Dedifferentiated amniotic fluid mesenchymal stem cell (primary cell): Measurements from ENCODE around the gene RPL13.
A peak's percentile ranks its signal among the peaks of the same experiment; 100 is the strongest.
"Not testable (repeated sequence)": the region's sequence is repeated elsewhere in the genome, so short reads cannot be mapped to it uniquely, and the experiment has no call there.

ENCODE experiments used
- DNase-seq: peaks from one replicate; pipeline ENCODE4 v3.0.0-alpha.2; 2016; ENCODE audit errors: extremely low spot score

Gene RPL13

DNA sequence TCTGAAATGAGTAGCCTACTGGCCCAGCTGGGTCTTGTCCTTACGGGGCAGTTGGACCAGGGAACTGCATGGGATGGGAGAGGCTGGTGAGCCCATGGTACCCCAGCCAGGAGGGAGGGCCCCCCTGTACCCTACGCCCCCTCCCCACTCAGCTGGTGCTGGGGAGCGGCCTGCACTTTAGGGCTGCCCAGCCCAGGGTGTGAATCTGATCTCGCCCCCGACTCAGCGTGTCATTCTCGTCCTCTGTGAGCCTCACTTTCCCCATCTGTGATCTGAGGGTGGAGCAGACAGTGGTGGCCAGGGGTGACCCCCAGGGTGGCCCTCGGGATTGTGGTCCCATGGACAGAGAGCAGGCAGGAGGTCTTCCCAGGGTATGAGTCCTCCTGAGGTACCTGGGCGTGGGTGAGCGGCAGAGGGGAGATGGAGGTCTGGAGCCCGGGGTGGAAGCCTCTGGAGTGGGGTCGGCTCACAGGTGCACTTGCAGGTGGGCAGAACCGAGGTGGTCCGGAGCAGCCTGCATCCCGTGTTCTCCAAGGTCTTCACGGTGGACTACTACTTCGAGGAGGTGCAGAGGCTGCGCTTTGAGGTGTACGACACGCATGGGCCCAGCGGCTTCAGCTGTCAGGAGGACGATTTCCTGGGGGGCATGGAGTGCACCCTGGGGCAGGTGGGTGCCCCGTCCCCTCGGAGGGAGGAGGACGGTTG is 16.7 kb downstream of the RPL13 start:
- DNase-seq, result no peak

DNA sequence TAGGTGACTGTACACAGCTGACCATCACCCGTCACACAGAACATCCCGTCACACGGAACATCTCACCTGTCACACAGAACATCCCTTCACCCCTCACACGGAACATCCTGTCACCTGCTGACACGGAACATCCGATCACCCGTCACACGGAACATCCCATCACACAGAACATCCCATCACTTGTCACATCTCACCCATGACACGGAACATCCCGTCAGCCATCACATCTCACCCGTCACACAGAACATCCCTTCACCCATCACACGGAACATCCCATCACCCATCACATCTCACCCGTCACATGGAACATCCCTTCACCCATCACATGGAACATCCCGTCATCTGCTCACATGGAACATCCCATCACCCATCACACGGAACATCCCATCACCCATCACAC is 18.9 kb downstream of the RPL13 start:
- DNase-seq, result no peak

DNA sequence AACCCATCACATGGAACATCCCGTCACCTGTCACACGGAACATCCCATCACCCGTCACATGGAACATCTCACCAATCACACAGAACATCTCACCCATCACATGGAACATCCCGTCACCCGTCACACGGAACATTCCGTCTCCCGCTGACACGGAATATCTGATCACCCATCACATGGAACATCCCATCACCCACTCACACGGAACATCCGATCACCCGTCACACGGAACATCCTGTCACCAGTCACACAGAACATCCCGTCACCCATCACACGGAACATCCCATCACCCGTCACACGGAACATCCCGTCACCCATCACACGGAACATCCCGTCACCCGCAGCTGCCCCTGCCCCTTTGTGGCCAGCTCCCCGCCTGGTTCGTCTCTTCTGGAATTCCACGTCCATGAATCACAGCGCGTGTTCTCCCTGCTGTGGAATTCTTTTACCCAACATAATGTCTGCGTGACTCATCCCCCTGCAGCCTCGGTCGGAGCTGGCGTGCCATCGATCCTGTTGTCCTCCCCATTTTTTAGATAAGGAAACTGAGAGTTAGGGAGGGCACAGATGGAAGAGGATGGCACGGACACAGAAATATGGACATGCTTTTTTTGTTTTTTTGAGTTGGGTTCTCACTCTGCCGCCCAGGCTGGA is 20.7 kb downstream of the RPL13 start:
- peak; percentile 99 for DNase-seq

DNA sequence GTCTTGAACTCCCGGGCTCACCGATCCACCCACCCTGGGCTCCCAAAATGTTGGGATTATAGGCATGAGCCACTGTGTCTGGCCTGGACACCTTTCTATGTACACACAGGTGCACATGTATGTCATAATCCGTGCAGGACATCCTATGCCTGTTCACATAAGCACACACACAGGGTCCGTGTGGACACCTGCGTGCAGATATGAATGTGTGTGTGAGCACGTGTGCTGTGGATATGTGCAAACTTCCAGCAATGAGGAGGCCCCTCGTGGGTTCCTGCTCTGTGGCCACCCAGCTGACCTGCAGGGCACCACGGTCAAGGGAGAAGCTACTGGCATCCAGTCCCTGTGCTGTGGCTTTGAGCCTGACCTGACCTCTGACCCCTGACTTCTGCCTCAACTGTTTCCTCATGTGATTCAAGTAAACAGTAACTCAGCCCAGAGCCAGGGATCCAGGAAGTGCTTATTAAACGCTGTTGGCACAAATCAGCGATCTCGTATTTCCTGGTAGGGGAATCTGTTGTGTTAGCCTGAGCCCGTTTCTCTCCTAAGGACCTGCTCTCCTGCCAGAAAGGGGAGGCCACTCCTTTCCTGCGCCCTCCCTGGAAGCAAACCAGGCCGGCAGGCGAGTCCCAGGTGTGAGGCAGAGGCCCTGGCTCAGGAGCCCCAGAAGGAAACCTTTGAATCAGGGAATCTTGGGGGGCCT is 21.5 kb downstream of the RPL13 start:
- no peak for DNase-seq

DNA sequence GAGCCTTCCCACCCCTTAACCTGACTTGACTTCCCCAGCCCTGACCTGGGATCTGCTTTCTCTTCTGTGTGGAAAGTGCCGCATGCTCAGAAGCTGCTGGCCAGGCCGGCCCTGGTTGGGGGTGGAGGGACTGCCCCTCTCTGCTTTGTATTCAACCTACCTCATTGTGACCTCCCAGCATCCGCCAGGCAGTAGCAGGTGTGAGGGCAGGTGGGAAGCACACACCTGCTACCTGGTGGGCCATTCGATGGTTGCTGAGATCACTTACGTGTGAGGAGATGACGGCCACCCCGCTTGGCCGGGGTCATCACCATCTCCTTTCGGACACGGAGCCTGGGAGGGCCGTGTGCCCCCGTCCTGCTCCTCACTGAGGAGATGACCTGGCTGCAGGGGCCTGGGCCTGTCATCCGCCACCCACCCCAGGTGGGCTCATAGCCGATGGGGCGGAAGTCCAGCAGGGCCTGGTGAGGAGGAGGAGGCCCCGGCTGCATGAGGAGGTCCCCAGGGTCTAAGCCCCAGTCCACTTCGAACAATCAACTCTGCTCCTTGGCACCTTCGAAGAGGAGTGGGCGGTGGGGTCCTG is 22.2 kb downstream of the RPL13 start:
- DNase-seq, result no peak

DNA sequence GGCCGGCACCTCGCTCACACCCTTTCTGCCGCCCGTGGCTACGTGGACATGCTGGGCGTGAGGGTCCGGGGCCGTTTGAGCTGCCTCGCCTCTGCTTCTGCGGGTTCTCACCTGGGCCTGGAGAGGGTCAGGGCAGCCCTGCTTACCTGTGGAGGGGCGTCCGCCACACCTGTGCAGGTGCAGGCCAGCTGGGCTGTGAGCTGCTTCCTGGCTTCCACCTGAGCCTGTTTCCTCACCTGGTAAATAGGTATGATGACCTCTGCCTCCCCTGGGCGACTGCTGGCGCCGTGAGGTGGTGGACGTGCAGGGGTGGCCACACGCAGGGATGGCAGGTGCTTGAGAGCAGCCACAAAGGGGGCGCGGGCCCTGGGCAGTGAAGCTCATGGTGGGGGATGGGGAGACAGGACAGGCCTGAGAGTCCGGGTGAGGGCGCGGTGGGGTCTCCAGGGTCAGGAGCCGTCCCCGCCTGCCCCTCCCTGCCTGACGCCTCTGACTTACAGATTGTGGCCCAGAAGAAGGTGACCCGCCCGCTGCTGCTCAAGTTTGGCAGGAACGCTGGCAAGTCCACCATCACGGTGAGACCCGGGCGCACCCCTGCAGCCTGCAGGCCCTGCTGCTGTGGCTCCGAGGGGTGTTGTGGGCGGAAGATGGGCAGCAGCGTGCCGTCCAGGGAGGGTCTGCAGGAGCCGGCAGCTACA is 22.9 kb downstream of the RPL13 start:
- no peak for DNase-seq

DNA sequence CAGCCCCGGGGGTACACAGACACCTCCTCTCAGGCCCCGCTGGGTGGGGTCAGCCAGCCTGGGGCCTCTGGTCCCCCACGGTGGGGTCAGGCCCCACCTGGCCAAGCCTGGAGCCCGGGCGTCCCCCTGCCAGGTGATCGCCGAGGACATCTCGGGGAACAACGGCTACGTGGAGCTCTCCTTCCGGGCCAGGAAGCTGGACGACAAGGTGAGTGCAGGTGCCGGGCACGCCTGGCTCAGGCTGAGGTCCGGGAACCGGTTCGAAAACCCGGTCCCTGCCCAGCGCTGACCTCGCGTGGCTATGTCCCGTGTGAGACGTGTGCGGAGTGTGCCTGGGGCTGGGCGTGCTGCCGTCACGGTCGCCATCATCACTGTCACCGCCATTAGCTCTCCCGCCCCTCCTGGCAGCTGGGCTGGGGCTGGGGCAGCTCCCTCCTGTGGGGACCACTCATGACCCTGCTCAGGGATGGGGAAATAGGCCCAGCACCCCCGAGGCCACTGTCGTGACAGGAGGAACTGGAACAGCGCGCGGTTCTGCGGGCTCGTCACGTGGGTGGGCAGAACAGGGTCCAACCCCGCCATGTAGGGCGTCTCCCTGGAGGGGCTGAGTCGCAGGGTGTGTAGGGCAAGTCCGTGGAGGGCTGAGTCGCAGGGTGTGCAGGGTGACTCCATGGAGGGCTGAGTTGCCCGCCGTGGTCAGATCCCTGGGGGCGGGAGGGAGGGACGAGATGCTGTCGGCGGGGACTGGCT is 23.6 kb downstream of the RPL13 start:
- DNase-seq, result no peak

DNA sequence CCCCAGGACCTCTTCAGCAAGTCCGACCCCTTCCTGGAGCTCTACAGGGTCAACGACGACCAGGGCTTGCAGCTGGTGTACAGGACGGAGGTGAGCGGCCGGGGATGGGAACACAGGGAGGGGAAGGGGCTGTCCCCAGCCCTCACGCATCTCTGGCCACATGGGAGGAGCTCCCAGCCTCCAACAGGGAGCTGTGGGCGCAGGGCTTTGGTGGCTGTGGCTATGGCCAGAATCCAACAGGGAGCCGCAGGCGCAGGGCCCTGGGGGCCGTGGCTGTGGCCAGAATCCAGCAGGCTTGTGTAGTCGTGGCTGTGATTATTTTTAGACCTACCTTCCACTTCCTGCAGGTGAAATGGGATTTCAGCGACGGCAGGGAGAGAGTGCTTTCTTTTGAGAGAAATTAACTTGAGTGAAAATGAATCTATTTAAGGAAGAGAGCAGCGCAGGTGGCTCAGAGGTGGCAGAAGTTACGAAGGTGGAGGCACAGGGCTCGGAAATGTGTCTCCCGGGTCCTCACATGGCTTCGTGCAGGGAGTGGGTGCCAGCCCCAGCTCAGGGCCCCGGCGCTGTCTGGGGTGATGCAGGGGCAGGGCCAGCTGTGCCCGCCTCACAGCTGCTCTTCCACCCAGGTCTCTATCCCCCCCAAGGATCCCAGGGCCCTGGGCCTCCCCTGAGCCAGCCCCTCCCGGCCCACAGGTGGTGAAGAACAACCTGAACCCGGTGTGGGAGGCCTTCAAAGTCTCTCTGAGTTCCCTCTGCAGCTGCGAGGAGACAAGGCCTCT is 24.5 kb downstream of the RPL13 start:
- DNase-seq, result no peak

DNA sequence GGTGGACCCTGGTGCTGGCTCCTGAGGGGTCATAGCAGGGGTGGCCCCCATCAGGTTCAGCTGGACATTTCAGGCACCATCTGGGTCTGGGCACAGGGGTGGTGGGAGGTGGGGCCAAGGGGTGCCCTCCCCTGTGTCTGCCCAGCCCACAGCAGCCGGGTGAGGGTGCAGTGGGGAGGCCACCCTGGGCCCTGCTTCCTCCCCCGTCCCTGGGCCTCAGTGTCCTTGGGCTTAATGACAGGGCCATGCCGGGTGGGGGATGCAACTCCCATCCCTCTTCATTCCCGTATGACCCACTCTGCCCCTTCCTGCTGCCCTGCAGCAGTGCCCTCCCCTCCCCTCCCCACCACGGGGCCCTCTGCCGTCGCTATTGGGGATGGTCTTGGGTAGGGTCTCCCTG is 25.7 kb downstream of the RPL13 start:
- no peak for DNase-seq

DNA sequence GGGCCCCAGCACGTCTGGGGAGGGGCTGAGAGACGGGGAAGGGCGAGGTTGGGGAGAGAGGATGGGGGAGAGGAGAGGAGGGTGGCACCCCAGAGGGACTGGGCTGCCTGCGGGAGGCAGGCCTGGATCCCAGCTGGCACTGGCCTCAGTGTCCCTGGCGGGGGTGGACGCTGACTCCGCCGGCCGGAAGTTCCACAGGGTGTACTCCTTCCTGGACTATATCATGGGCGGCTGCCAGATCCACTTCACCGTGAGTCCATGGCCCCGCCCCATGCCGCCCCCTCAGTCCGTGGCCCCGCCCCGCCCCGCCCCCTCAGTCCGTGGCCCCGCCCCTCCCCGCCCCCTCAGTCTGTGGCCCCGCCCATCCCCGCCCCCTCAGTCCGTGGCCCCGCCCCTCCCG is 26.4 kb downstream of the RPL13 start:
- no peak for DNase-seq

DNA sequence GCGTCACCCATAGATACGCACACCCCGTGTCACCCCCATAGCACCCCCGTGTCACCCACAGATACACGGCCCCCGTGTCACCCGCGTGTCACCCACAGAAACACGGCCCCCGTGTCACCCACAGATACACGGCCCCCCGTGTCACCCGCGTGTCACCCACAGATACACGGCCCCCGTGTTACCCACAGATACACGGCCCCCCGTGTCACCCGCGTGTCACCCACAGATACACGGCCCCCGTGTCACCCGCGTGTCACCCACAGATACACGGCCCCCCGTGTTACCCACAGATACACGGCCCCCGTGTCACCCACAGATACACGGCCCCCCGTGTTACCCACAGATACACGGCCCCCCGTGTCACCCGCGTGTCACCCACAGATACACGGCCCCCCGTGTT is 27.2 kb downstream of the RPL13 start:
- DNase-seq, result not testable (repeated sequence)

DNA sequence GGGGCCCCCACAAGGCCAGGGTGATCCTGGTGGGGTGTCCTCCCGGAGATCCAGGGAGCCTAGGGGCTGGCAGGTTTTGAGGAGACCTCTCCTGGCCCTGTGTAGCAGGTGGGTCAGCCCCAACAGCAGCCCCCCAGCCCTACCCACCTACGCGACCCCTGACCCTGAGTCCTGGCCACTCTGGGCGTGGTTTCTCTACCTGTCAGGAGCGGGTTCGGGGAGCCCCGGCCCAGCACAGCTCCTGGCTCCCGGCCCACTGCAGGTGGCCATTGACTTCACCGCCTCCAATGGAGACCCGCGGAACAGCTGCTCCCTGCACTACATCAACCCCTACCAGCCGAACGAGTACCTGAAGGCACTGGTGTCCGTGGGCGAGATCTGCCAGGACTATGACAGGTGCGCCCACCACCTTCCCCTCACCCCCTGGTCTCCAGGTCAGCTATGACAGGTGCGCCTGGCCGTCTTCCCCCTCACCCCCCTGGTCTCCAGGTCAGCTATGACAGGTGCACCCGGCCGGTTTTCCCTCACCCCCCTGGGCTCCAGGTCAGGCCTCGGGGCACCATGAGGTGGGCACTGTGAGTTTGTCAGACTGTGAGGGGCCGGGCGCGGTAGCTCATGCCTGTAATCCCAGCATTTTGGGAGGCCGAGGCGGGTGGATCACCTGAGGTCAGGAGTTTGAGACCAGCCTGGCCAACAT is 28.1 kb downstream of the RPL13 start:
- no peak for DNase-seq

DNA sequence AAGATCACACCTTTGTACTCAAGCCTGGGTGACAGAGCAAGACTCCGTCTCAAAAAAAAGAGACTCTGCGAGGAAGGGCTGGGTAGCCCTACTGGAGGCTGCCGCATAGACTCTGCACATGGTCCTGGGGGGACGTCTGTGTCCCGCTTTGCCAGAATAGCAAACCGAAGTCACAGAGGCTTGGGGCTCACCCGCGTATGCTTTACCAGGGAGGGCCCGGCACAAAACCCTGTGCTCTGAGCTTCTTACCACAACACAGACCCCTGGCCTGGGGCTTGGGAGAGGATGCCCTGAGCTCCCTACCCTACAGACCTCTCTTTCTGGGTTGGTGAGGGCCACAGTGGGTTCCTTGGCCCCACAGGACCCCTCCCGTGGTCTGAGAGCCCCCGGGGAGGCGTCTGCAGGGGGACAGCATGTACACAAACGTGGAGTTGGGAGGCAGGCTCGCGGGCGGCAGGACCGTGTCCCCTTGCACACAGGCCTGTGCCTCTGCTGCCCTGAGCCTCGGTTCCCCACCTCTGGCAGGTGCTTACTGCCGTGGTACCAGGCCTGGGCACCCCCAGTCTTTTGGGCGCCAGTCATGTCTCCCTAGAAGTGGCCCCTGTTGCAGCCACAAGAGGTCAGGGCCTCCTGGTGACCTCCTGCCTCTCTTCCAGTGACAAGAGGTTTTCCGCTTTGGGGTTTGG is 28.9 kb downstream of the RPL13 start:
- no peak for DNase-seq

DNA sequence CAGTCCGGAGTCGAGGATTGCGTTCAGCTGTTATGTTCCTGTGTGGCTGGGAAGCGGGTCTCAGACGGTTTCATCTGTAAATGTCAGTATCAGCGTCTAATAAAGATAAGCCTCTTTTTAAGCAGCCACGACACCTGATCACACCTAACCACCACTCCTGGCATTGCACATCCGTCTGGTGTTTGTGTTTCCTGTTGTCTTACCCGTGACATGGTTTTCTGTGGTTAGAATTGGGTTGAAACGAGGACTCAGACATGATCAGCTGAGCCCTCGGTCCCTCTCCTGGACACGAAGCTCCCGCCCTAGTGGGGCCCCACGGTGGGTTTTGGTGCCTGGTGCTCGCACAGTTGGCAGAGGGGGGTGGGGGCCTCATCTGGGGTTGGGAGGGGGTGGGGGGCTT is 33.4 kb downstream of the RPL13 start:
- no peak for DNase-seq

DNA sequence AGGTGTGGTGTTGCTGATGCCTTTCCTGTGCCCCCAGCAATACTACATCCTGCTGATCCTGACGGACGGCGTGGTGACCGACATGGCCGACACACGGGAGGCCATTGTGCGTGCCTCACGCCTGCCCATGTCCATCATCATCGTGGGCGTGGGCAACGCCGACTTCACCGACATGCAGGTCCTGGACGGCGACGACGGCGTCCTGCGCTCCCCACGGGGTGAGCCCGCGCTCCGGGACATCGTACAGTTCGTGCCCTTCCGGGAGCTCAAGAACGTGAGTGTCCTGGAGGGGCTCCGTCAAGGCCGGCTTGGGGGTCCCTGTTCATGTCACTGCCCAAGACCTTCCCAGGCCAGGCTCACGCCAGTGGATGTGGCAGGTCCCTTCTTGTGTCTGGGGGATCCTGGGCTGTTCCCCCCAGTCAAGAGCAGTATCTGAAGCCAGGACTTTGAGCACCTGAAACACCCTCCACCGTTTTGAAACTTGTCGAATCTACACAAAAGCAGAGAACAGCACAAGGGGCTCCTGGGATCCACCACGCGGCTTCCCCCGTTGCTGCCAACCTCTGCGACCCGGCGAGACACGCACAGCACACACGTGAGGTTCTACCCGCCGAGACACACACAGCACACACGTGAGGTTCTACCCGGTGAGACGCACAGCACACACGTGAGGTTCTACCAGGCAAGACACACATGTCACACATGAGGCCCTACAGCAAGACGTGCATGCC is 35.0 kb downstream of the RPL13 start:
- DNase-seq, result no peak

DNA sequence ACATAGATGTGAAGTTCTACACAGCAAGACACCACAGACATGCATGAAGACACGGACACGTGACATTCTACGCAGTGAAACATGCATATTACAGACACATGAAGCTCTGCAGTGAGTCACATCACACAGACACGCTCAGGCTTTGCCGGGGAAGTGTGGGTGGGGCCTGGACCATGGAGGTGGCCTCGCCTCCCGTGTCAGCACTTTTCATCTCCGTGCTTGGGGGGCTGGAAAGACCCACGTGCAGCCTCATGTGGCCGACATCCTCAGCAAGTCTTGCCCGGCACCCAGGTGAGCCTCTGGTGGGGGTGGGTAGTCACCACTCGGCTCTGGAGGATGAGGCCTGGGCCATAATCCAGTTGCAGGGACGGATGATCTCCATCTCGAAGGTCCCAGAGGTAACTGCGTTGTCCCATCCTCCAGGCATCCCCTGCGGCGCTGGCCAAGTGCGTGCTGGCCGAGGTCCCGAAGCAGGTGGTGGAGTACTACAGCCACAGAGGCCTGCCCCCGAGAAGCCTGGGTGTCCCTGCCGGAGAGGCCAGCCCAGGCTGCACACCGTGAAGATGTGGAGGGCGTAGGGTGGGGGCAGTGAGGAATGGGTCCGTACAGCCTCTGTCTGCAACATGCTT is 35.7 kb downstream of the RPL13 start:
- no peak for DNase-seq

DNA sequence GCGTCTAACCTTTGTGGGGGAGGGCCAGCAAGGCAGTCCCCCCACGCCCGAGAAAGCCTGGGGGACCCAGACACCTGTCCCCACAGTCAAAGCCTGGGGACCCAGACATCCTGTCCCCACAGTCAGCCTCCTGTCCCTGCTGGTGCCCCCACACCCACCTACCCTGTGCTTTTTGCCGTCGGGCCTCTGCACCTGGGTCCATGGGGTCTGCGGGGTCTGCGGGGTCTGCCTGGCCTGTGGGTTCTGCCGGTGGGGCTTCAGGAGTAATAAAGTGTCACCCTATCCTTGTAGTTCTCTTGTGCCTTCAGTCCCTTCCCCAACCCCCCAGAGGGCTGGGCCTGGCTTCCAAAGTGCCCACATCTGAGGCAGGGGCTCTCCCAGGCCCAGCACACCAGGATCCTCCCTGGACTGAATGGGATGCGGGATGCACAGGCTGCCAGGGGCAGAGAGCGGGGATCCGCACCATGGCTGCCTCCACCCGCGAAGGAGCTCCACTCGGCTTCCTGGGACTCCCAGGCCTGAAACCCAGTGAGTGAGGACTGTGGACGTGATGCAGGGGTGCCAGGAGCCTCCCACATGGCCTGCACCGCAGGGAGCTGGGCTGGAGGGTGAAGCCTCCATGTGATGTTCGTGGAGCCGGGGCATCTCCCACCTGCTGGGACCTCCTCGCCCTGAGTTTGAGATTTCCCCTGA is 36.6 kb downstream of the RPL13 start:
- DNase-seq, result no peak

DNA sequence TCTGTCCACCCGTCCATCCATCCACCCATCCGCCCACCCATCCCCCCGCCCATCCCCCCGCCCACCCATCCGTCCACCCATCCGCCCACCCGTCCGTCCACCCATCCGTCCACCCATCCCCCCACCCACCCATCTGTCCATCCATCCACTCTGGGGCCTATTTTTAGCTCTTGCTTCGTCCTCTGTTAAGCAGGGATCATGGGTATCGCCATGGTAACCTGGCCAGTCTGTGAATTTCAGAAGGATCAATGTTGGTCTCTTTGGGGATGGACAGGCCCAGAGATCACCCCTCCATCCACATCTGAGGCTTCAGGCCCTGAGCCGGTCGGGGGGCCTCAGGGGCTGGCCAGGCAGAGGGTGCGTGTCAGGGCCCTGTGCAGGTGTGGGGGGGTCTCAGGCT is 37.7 kb downstream of the RPL13 start:
- DNase-seq, result no peak
